ENCODE data around the gene MVP. TPM values are rescaled to one million over a fixed set of nuclear protein-coding genes. Genes with fewer than 3 reads are reported as not detected.

MVP gene
- total RNA-seq, 2 donors from 2014 or later: 427 to 450 TPM

- Histone ChIP-seq H3K4me1 (no peaks in the 10 kb centered on the region), H3K27ac (no peak overlapping the region), H3K27me3 (no peaks in the 10 kb centered on the region), H3K9ac (ENCODE audit: low read depth in 2 of 2, low read length in 2 of 2) (no peak overlapping the region), H3K9me3 (no peaks in the 10 kb centered on the region), H3K36me3 (peaks cover 3% of the 10 kb centered on the region), H3K4me3 (no peak overlapping the region)
- intact Hi-C loops (cut with DNase I): no loop called here
- no peak for TF ChIP-seq CTCF (IDR thresholded peaks at IDR 0.05)
- no peak for DNase-seq
Measured at GRCh38 chr16:29802416-29802935, 17.8 kb upstream of the MVP start.

GRCh38 chr16:29804020-29804419, 16.2 kb upstream of the MVP start:
- Histone ChIP-seq H3K27me3 (no peaks in the 10 kb centered on the region), H3K36me3 (no peaks in the 10 kb centered on the region), H3K4me3 (no peak overlapping the region), H3K9ac (ENCODE audit: low read depth in 2 of 2, low read length in 2 of 2) (no peak overlapping the region), H3K4me1 (peaks cover 5% of the 10 kb centered on the region), H3K27ac (peak overlapping the region; percentile 98), H3K9me3 (no peaks in the 10 kb centered on the region)
- no peak for DNase-seq
- no peak for TF ChIP-seq CTCF (IDR thresholded peaks at IDR 0.05)
- intact Hi-C loops (cut with DNase I): no loop called here

DNA sequence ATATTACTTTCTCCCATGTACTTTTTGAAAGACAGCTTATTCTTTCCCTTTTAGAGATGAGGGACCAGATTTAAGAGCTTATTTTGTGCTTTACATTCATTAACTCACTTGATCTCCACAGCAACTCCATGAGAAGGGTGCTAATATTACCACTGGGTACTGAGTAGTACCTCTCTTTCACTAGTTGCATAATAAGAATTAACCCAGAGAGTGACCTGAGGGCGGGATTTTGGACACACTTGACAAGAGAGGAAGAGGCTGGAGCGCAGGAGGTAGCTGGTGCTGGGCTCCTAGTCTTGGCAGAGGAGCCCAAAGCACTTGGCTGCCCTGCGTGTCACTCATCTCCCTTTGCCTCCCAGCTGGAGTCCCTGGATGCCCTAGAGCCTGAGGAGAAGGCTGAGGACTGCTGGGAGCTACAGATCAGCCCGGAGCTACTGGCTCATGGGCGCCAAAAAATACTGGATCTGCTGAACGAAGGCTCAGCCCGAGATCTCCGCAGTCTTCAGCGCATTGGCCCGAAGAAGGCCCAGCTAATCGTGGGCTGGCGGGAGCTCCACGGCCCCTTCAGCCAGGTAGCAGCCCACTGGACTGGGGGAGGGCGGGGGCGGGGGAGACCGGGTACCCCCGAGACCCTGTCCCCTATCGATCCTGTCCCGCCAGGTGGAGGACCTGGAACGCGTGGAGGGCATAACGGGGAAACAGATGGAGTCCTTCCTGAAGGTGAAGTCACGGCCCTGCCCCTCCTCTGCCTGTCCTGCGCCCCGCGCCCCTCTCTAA, 15.6 kb upstream of the MVP start:
- H3K36me3 ChIP-seq: no peaks in the 10 kb centered on the region
- no peaks in the 10 kb centered on the region for H3K9me3 ChIP-seq
- DNase-seq: peak; percentile 55
- H3K27me3 ChIP-seq: no peaks in the 10 kb centered on the region
- H3K4me3 ChIP-seq: peak overlapping the region; percentile 66
- peaks cover 12% of the 10 kb centered on the region for H3K4me1 ChIP-seq
- H3K27ac ChIP-seq: peak overlapping the region; percentile 98
- TF ChIP-seq CTCF (IDR thresholded peaks at IDR 0.05): no peak
- intact Hi-C loops (cut with DNase I): no loop called here
- peak overlapping the region; percentile 93 to 96 for H3K9ac ChIP-seq (ENCODE audit: low read depth in 2 of 2, low read length in 2 of 2)

- Histone ChIP-seq H3K4me1 (peaks cover 19% of the 10 kb centered on the region), H3K9ac (ENCODE audit: low read depth in 2 of 2, low read length in 2 of 2) (peak overlapping the region; percentile 93 to 96), H3K27ac (peak overlapping the region; percentile 98), H3K4me3 (peak overlapping the region; percentile 66), H3K27me3 (no peaks in the 10 kb centered on the region), H3K36me3 (no peaks in the 10 kb centered on the region), H3K9me3 (no peaks in the 10 kb centered on the region)
- no peak for TF ChIP-seq CTCF (IDR thresholded peaks at IDR 0.05)
- intact Hi-C loops (cut with DNase I): no loop called here
- peak; percentile 99 for DNase-seq
Measured at GRCh38 chr16:29805232-29806098, 14.8 kb upstream of the MVP start.

GRCh38 chr16:29806099-29806579, 14.1 kb upstream of the MVP start, which contains the start of gene MAZ:
Gene MAZ, plus strand, starts transcription at chr16:29806529. Its CDS starts 173 bp downstream, at chr16:29806702.
- H3K9me3 ChIP-seq: no peaks in the 10 kb centered on the region
- DNase-seq: no peak

More at GRCh38 chr16:29806099-29806579, 14.1 kb upstream of the MVP start, which contains the start of gene MAZ:
- Histone ChIP-seq H3K27ac (peak within 1 kb of the TSS; percentile 98), H3K27me3 (no peaks in the 10 kb centered on the region), H3K4me3 (peak within 1 kb of the TSS; percentile 66), H3K36me3 (no peaks in the 10 kb centered on the region), H3K9ac (ENCODE audit: low read depth in 2 of 2, low read length in 2 of 2) (peak within 1 kb of the TSS; percentile 93 to 96), H3K4me1 (peaks cover 23% of the 10 kb centered on the region)
- TF ChIP-seq CTCF (IDR thresholded peaks at IDR 0.05): no peak
- intact Hi-C loops (cut with DNase I): no loop called here
